SK-N-SH treated with all-trans-retinoic acid at 6 μM for 48 hours (cell line): ENCODE measurements around the gene PRKCZ.

Experiments
- ARNTL ChIP-seq: fragments of 450-650 bp; formaldehyde crosslinking; IDR thresholded peaks from 2 replicates; pipeline ENCODE4 v1.5.0; 2020; ENCODE audit warnings: low read depth, mild to moderate bottlenecking, moderate library complexity, borderline replicate concordance
- BACH2 ChIP-seq: fragments of 250-450 bp; sonication (Bioruptor Pico); IDR thresholded peaks from 2 replicates; pipeline ENCODE4 v1.9.0; 2021; ENCODE audit warnings: mild to moderate bottlenecking, borderline replicate concordance
- CSDC2 ChIP-seq: fragments of 250-450 bp; sonication (Bioruptor Pico); IDR thresholded peaks from 2 replicates; pipeline ENCODE4 v1.5.0; 2020; ENCODE audit warnings: mild to moderate bottlenecking, moderate library complexity
- ESRRG ChIP-seq: fragments of 250-450 bp; sonication (Bioruptor Pico); IDR thresholded peaks from 2 replicates; pipeline ENCODE4 v1.6.1; 2021; ENCODE audit warnings: mild to moderate bottlenecking
- POU6F1 ChIP-seq: fragments of 250-450 bp; sonication (Bioruptor Pico); IDR thresholded peaks from 2 replicates; pipeline ENCODE4 v1.8.0; 2021; ENCODE audit warnings: low read depth, mild to moderate bottlenecking, moderate library complexity, borderline replicate concordance
- SNAI2 ChIP-seq: fragments of 250-450 bp; sonication (Bioruptor Pico); IDR thresholded peaks from 2 replicates; pipeline ENCODE4 v1.5.0; 2020; ENCODE audit warnings: mild to moderate bottlenecking, moderate library complexity
- TCF4 ChIP-seq: fragments of 250-450 bp; sonication (Bioruptor Pico); IDR thresholded peaks from 2 replicates; pipeline ENCODE4 v1.8.0; 2021; ENCODE audit warnings: mild to moderate bottlenecking, moderate library complexity, borderline replicate concordance
- ZC3H10 ChIP-seq: fragments of 250-450 bp; sonication (Bioruptor Pico); IDR thresholded peaks from 2 replicates; pipeline ENCODE4 v1.5.1; 2021; ENCODE audit warnings: mild to moderate bottlenecking, moderate library complexity
- ZFP3 ChIP-seq: fragments of 250-450 bp; sonication (Bioruptor Pico); IDR thresholded peaks from 2 replicates; pipeline ENCODE4 v1.5.0; 2020; ENCODE audit warnings: mild to moderate bottlenecking, moderate library complexity
- ZFP30 ChIP-seq: fragments of 450-650 bp; formaldehyde crosslinking; IDR thresholded peaks from 2 replicates; pipeline ENCODE4 v1.5.0; 2022; ENCODE audit warnings: mild to moderate bottlenecking, moderate library complexity
- ZNF70 ChIP-seq: fragments of 450-650 bp; formaldehyde crosslinking; IDR thresholded peaks from 2 replicates; pipeline ENCODE4 v1.5.0; 2020; ENCODE audit warnings: mild to moderate bottlenecking, moderate library complexity
- TF ChIP-seq, protein P1 (sequence below): fragments of 250-450 bp; sonication (Bioruptor Pico); IDR thresholded peaks from 2 replicates; pipeline ENCODE4 v1.8.0; 2020; ENCODE audit warnings: mild to moderate bottlenecking, moderate library complexity, borderline replicate concordance

- TF ChIP-seq TCF4 (no peak), ZNF70 (CRISPR knock-in tag) (no peak), SNAI2 (no peak), ZFP30 (CRISPR knock-in tag) (no peak), ZFP3 (CRISPR knock-in tag) (no peak), CSDC2 (CRISPR knock-in tag) (no peak), ESRRG (CRISPR knock-in tag) (no peak), ARNTL (CRISPR knock-in tag) (no peak), BACH2 (no peak), POU6F1 (no peak), ZC3H10 (CRISPR knock-in tag) (no peak)
- TF ChIP-seq, protein P1, sequence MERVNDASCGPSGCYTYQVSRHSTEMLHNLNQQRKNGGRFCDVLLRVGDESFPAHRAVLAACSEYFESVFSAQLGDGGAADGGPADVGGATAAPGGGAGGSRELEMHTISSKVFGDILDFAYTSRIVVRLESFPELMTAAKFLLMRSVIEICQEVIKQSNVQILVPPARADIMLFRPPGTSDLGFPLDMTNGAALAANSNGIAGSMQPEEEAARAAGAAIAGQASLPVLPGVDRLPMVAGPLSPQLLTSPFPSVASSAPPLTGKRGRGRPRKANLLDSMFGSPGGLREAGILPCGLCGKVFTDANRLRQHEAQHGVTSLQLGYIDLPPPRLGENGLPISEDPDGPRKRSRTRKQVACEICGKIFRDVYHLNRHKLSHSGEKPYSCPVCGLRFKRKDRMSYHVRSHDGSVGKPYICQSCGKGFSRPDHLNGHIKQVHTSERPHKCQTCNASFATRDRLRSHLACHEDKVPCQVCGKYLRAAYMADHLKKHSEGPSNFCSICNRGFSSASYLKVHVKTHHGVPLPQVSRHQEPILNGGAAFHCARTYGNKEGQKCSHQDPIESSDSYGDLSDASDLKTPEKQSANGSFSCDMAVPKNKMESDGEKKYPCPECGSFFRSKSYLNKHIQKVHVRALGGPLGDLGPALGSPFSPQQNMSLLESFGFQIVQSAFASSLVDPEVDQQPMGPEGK (CRISPR knock-in tag), result no peak
These were observed 29.9 kb downstream of the PRKCZ start for GRCh38 chr1:2080140-2080539.
